ENCODE measurements around the gene PADI4.
"Not testable (repeated sequence)": the region's sequence is repeated elsewhere in the genome, so short reads cannot be mapped to it uniquely, and the experiment has no call there.

Gene PADI4

GRCh38 chr1:17403081-17403480 is 95.1 kb downstream of the PADI4 start:
- no peak for DNase-seq

GRCh38 chr1:17404034-17404684 is 96.2 kb downstream of the PADI4 start:
- no peak for DNase-seq

GRCh38 chr1:17404820-17405219 is 96.8 kb downstream of the PADI4 start:
- no peak for DNase-seq

GRCh38 chr1:17405898-17406759 is 98.1 kb downstream of the PADI4 start:
- no peak for DNase-seq

GRCh38 chr1:17406760-17407475 is 98.9 kb downstream of the PADI4 start:
- DNase-seq = not testable (repeated sequence)

GRCh38 chr1:17407786-17408514 is 100.0 kb downstream of the PADI4 start:
- DNase-seq = not testable (repeated sequence)

GRCh38 chr1:17409391-17409811 is 101.4 kb downstream of the PADI4 start:
- no peak for DNase-seq

- no peak for DNase-seq
Observed at GRCh38 chr1:17412093-17412870, 104.3 kb downstream of the PADI4 start.
